B cell (primary cell): ENCODE measurements around the gene ERBB4.
"Not testable (repeated sequence)": the region's sequence is repeated elsewhere in the genome, so short reads cannot be mapped to it uniquely, and the experiment has no call there.

Experiments used
- EZH2 ChIP-seq: IDR thresholded peaks from 2 replicates; pipeline ENCODE4 v1.6.1; 2012; ENCODE audit warnings: borderline replicate concordance, low read depth, mild to moderate bottlenecking, moderate library complexity, low read length; ENCODE audit not compliant: insufficient read depth, poor library complexity, severe bottlenecking
- TF ChIP-seq, protein P1 (sequence below): fragments of 200-600 bp; IDR thresholded peaks from one replicate; pipeline ENCODE4 v1.8.0; 2022; ENCODE audit warnings: antibody characterized with exemption, mild to moderate bottlenecking

DNA sequence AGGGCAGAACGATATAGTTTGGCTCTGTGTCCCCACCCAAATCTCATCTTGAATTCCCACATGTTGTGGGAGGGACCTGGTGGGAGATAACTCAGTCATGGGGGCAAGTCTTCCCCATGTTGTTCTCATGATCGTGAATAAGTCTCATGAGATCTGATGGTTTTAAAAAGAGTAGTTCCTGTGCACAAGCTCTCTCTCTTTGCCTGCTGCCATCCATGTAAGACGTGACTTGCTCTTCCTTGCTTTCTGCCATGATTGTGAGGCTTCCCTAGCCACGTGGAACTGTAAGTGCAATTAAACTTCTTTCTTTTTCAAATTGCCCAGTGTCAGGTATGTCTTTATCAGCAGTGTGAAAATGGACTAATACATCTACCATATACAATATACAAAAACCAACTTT, 76.9 kb downstream of the ERBB4 start:
- TF ChIP-seq, protein P1, sequence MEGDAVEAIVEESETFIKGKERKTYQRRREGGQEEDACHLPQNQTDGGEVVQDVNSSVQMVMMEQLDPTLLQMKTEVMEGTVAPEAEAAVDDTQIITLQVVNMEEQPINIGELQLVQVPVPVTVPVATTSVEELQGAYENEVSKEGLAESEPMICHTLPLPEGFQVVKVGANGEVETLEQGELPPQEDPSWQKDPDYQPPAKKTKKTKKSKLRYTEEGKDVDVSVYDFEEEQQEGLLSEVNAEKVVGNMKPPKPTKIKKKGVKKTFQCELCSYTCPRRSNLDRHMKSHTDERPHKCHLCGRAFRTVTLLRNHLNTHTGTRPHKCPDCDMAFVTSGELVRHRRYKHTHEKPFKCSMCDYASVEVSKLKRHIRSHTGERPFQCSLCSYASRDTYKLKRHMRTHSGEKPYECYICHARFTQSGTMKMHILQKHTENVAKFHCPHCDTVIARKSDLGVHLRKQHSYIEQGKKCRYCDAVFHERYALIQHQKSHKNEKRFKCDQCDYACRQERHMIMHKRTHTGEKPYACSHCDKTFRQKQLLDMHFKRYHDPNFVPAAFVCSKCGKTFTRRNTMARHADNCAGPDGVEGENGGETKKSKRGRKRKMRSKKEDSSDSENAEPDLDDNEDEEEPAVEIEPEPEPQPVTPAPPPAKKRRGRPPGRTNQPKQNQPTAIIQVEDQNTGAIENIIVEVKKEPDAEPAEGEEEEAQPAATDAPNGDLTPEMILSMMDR, result not testable (repeated sequence)
- not testable (repeated sequence) for TF ChIP-seq EZH2
